BE2C (cell line): Measurements from ENCODE around the gene ABHD10.

Experiments
- DNase-seq: peaks from one replicate; pipeline ENCODE4 v3.0.0-alpha.2; 2020
- H3K27me3 ChIP-seq: fragments of 250-450 bp; sonication (Bioruptor Pico); 2 replicates; pipeline ENCODE4 v1.5.1; 2020; ENCODE audit warnings: mild to moderate bottlenecking
- H3K36me3 ChIP-seq: fragments of 250-450 bp; sonication (Bioruptor Pico); 2 replicates; pipeline ENCODE4 v1.5.1; 2020; ENCODE audit warnings: mild to moderate bottlenecking
- H3K4me1 ChIP-seq: fragments of 250-450 bp; sonication (Bioruptor Pico); 2 replicates; pipeline ENCODE4 v1.5.1; 2020
- H3K4me3 ChIP-seq: 2 replicates; pipeline ENCODE4 v1.5.1; 2011; ENCODE audit warnings: low read depth, low read length
- H3K9me3 ChIP-seq: fragments of 250-450 bp; sonication (Bioruptor Pico); 2 replicates; pipeline ENCODE4 v1.5.1; 2020
- CTCF ChIP-seq: IDR thresholded peaks from 2 replicates; pipeline ENCODE4 v1.5.1; 2012; ENCODE audit warnings: mild to moderate bottlenecking, low read depth, low read length

The ABHD10 gene

GRCh38 chr3:111979434-111980038 lies 710 bp downstream of the ABHD10 start:
- H3K4me1 ChIP-seq: no peaks in the 10 kb centered on the region
- no peaks in the 10 kb centered on the region for H3K36me3 ChIP-seq
- H3K27me3 ChIP-seq: no peaks in the 10 kb centered on the region
- no peak for TF ChIP-seq CTCF
- peak overlapping the region; percentile 86 for H3K4me3 ChIP-seq
- DNase-seq: no peak
- H3K9me3 ChIP-seq: no peaks in the 10 kb centered on the region

- TF ChIP-seq CTCF: no peak
- Histone ChIP-seq H3K36me3 (no peaks in the 10 kb centered on the region), H3K4me3 (no peak overlapping the region), H3K27me3 (no peaks in the 10 kb centered on the region), H3K4me1 (no peaks in the 10 kb centered on the region), H3K9me3 (no peaks in the 10 kb centered on the region)
- no peak for DNase-seq
Measured at GRCh38 chr3:111980716-111981456, 2.1 kb downstream of the ABHD10 start.

GRCh38 chr3:111981457-111981763 lies 2.6 kb downstream of the ABHD10 start:
- Histone ChIP-seq H3K4me3 (no peak overlapping the region), H3K9me3 (no peaks in the 10 kb centered on the region), H3K27me3 (no peaks in the 10 kb centered on the region), H3K4me1 (no peaks in the 10 kb centered on the region), H3K36me3 (no peaks in the 10 kb centered on the region; the same call in 1 of the 2 replicates)
- no peak for TF ChIP-seq CTCF
- DNase-seq: no peak

- no peak for TF ChIP-seq CTCF
- no peaks in the 10 kb centered on the region for H3K4me1 ChIP-seq
- H3K27me3 ChIP-seq: no peaks in the 10 kb centered on the region
- DNase-seq: no peak
- no peak overlapping the region for H3K4me3 ChIP-seq
- peaks cover 6% of the 10 kb centered on the region for H3K36me3 ChIP-seq
- H3K9me3 ChIP-seq: no peaks in the 10 kb centered on the region
Measured at GRCh38 chr3:111984636-111985298, 5.9 kb downstream of the ABHD10 start.

- peaks cover 11% of the 10 kb centered on the region for H3K36me3 ChIP-seq
Measured at GRCh38 chr3:111986800-111987199, 8.0 kb downstream of the ABHD10 start.

More at GRCh38 chr3:111986800-111987199, 8.0 kb downstream of the ABHD10 start:
- H3K27me3 ChIP-seq: no peaks in the 10 kb centered on the region
- H3K4me1 ChIP-seq: no peaks in the 10 kb centered on the region
- DNase-seq: no peak
- no peak overlapping the region for H3K4me3 ChIP-seq
- no peaks in the 10 kb centered on the region for H3K9me3 ChIP-seq
- TF ChIP-seq CTCF: no peak
